Neural progenitor cell (in vitro differentiated cells): ENCODE results near the gene WSCD2.

Source experiments
- CTCF ChIP-seq: fragments of 200-600 bp; sonication (generic); IDR thresholded peaks from 2 replicates; pipeline ENCODE4 v1.5.1; 2017; ENCODE audit warnings: antibody characterized with exemption, mild to moderate bottlenecking
- EZH2 ChIP-seq: fragments of 200-600 bp; sonication (generic); IDR thresholded peaks from 2 replicates; pipeline ENCODE4 v1.6.1; 2017; ENCODE audit warnings: antibody characterized with exemption, mild to moderate bottlenecking, moderate library complexity

GRCh38 chr12:108211157-108211556 lies 82.1 kb downstream of the WSCD2 start:
- TF ChIP-seq CTCF (no peak), EZH2 (no peak)
